HepG2 (cell line): Measurements from ENCODE around the gene PDE3A. TPM values are rescaled to one million over a fixed set of nuclear protein-coding genes. Genes with fewer than 3 reads are reported as not detected.

Experiments
- ATAC-seq: fragments of 200-7000 bp; cut with Tn5 transposase; 3 replicates; pipeline ENCODE4 v1.9.1; 2020; ENCODE audit warnings: mild to moderate bottlenecking, moderate library complexity
- BruUV-seq: library from RNA; stranded (reverse); fragments of 400-500 nt; replicated peaks from 2 replicates; lab custom pipeline; 2021; lab: Mats Ljungman, UMichigan
- CTCF ChIA-PET: fragments of 300-600 bp; formaldehyde crosslinking; extraction: SDS; loops from one replicate; lab custom pipeline; 2021; ENCODE audit warnings: low total read pairs, inconsistent platforms, low intra/inter-chr PET ratio; lab: Yijun Ruan, JAX
- POLR2A ChIA-PET: fragments of 350-600 bp; sonication (Branson Sonifier 250); formaldehyde crosslinking; loops from one replicate; lab custom pipeline; 2020; ENCODE audit warnings: antibody characterized with exemption, inconsistent platforms; lab: Yijun Ruan, JAX
- DNase-seq: peaks from one replicate; pipeline ENCODE4 v3.0.0-alpha.2; 2015; ENCODE audit warnings: low spot score
- FAIRE-seq: peaks from 3 replicates; lab custom pipeline; 2011; peaks lifted over from hg19 to GRCh38; lab: Jason Lieb, UNC
- H2AFZ ChIP-seq: one replicate; pipeline ENCODE4 v1.6.1; 2011; ENCODE audit warnings: low read length, inconsistent platforms
- H3K27ac ChIP-seq: fragments of 300-600 bp; 3 replicates; pipeline ENCODE4 v1.8.0; 2011; ENCODE audit warnings: mixed run types, mild to moderate bottlenecking, mixed read lengths, low read length, inconsistent platforms; ENCODE audit not compliant: insufficient read depth; ENCODE audit errors: extremely low read length
- H3K27me3 ChIP-seq, 2 experiments: fragments of 200-600 bp in 1 of 2; 2 replicates in 1 of 2; 3 replicates in 1 of 2; pipeline versions ENCODE4 v1.6.0 to v1.8.0; 2011; ENCODE audit warnings: low read length in 2 of 2, mild to moderate bottlenecking in 2 of 2, moderate library complexity in 2 of 2, inconsistent platforms in 1 of 2; ENCODE audit not compliant: insufficient read depth in 2 of 2, control insufficient read depth in 1 of 2
- H3K36me3 ChIP-seq, 2 experiments: fragments of 200-600 bp in 1 of 2; replicated peaks in 1 of 2; 2 replicates in 1 of 2; 3 replicates in 1 of 2; pipeline versions ENCODE4 v1.5.1 to v1.8.0; 2011; ENCODE audit warnings: low read length in 2 of 2, inconsistent platforms in 1 of 2; ENCODE audit not compliant: insufficient read depth in 2 of 2, control insufficient read depth in 1 of 2
- H3K4me1 ChIP-seq: 2 replicates; pipeline ENCODE4 v1.5.1; 2012; ENCODE audit warnings: low read length, inconsistent platforms; ENCODE audit not compliant: insufficient read depth
- H3K4me2 ChIP-seq: 2 replicates; pipeline ENCODE4 v1.6.0; 2011; ENCODE audit warnings: low read depth, low read length, inconsistent platforms
- H3K4me3 ChIP-seq, 3 experiments: fragments of 200-600 bp in 1 of 3; sonication (generic), shearing (Covaris generic) in 1 of 3; replicated peaks in 1 of 3; 2 replicates each; pipeline ENCODE4 v1.5.1; 2011 to 2016; ENCODE audit warnings: low read length in 3 of 3, inconsistent platforms in 2 of 3, low read depth in 2 of 3, mild to moderate bottlenecking in 2 of 3, control low read depth in 1 of 3, mixed read lengths in 1 of 3; ENCODE audit not compliant: insufficient read depth in 1 of 3
- H3K79me2 ChIP-seq: one replicate; pipeline ENCODE4 v1.6.1; 2011; ENCODE audit warnings: low read length, inconsistent platforms; ENCODE audit not compliant: insufficient read depth
- H3K9ac ChIP-seq: 2 replicates; pipeline ENCODE4 v1.6.0; 2011; ENCODE audit warnings: mild to moderate bottlenecking, low read depth, low read length, inconsistent platforms; ENCODE audit not compliant: insufficient read depth
- H3K9me3 ChIP-seq: 2 replicates; pipeline ENCODE4 v1.5.1; 2012; ENCODE audit warnings: mild to moderate bottlenecking, low read length
- H4K20me1 ChIP-seq: 2 replicates; pipeline ENCODE4 v1.6.0; 2011; ENCODE audit warnings: inconsistent platforms, mild to moderate bottlenecking, low read length, moderate library complexity; ENCODE audit not compliant: insufficient read depth
- CAMTA2 ChIP-seq: sonication (generic); formaldehyde crosslinking; IDR thresholded peaks from 2 replicates; pipeline ENCODE4 v1.4.0; 2020; ENCODE audit warnings: mild to moderate bottlenecking, missing genetic modification reagents, borderline replicate concordance
- HMG20B ChIP-seq: conservative IDR thresholded peaks from 2 replicates; pipeline ENCODE4 v1.6.1; 2016; ENCODE audit warnings: missing genetic modification reagents, missing compliant biosample characterization
- ISL2 ChIP-seq: sonication (generic); formaldehyde crosslinking; IDR thresholded peaks from 2 replicates; pipeline ENCODE4 v1.5.0; 2020; ENCODE audit warnings: missing genetic modification reagents
- KDM3A ChIP-seq: IDR thresholded peaks from 2 replicates; pipeline ENCODE4 v1.6.1; 2018; ENCODE audit warnings: low read depth, missing compliant biosample characterization
- KDM4B ChIP-seq: sonication (generic); formaldehyde crosslinking; IDR thresholded peaks from 2 replicates; pipeline ENCODE4 v1.4.0; 2020; ENCODE audit warnings: missing genetic modification reagents
- MBNL3 ChIP-seq: fragments of 250-450 bp; sonication (Bioruptor Pico); conservative IDR thresholded peaks from 2 replicates; pipeline ENCODE4 v1.8.0; 2022; ENCODE audit warnings: mild to moderate bottlenecking, inconsistent platforms
- NFKB2 ChIP-seq: sonication (generic); formaldehyde crosslinking; IDR thresholded peaks from 2 replicates; pipeline ENCODE4 v1.4.0; 2020; ENCODE audit warnings: missing genetic modification reagents, borderline replicate concordance
- RAD21 ChIP-seq: fragments of 450-650 bp; formaldehyde crosslinking; IDR thresholded peaks from 2 replicates; pipeline ENCODE4 v1.5.0; 2020; ENCODE audit warnings: mild to moderate bottlenecking
- TEF ChIP-seq: sonication (generic); formaldehyde crosslinking; IDR thresholded peaks from 2 replicates; pipeline ENCODE4 v1.5.0; 2020; ENCODE audit warnings: missing genetic modification reagents
- ZFAT ChIP-seq: sonication (generic); formaldehyde crosslinking; conservative IDR thresholded peaks from 2 replicates; pipeline ENCODE4 v1.8.1; 2023; ENCODE audit warnings: missing genetic modification reagents, inconsistent platforms
- ZNF260 ChIP-seq: sonication (generic); formaldehyde crosslinking; IDR thresholded peaks from 2 replicates; pipeline ENCODE4 v1.4.0; 2020; ENCODE audit warnings: missing genetic modification reagents, low read depth, mild to moderate bottlenecking, borderline replicate concordance
- WGBS: methylation state at CpG from one replicate; pipeline ENCODE4 v1.1.6; 2017; ENCODE audit warnings: low lambda C conversion rate; 5-methylcytosine and 5-hydroxymethylcytosine counted together
- in situ Hi-C: cut with HindIII; loops from 2 replicates; pipeline ENCODE4 v1.10.0; 2017; ENCODE audit warnings: low pct_unique_long_range_greater_than_20kb; ENCODE audit not compliant: extremely low pct_ligation_motif_present
- intact Hi-C: fragments of 100-400 bp; cut with micrococcal nuclease; formaldehyde crosslinking; loops from one replicate; pipeline ENCODE4 v1.10.0; 2022; ENCODE audit not compliant: unreplicated experiment
- polyA plus RNA-seq, 8 experiments: library from polyadenylated mRNA; depleted of rRNA in 3 of 8; stranded (reverse) in 7 of 8; unstranded in 1 of 8; fragments of >200 nt; fragmentation: Illumina TruSeq in 4 of 8; extraction: Trizol in 4 of 8; gene quantifications; 2 replicates each; pipeline versions ENCODE4 v1.2.1 to v1.2.3, GENCODE V29; 2011 to 2016; ENCODE audit warnings: low read depth in 4 of 8, missing spikeins in 1 of 8, mixed read lengths in 1 of 8; ENCODE audit not compliant: insufficient read depth in 1 of 8
- total RNA-seq, 5 experiments: library from RNA; depleted of rRNA; stranded (reverse); fragments of >200 nt; fragmentation: Illumina TruSeq; extraction: Trizol; gene quantifications; 2 replicates each; pipeline ENCODE4 v1.2.3, GENCODE V29; 2016; ENCODE audit warnings: low read depth in 1 of 5
- TF ChIP-seq, protein P1 (sequence below), 2 experiments: sonication (generic) in 1 of 2; formaldehyde crosslinking in 1 of 2; IDR thresholded peaks; 2 replicates each; pipeline versions ENCODE4 v1.5.1 to v1.6.1; 2011 to 2020; ENCODE audit warnings: borderline replicate concordance in 1 of 2, low read depth in 1 of 2, low read length in 1 of 2, mild to moderate bottlenecking in 1 of 2, missing genetic modification reagents in 1 of 2, moderate library complexity in 1 of 2
- TF ChIP-seq, protein P2 (sequence below): sonication (generic); formaldehyde crosslinking; IDR thresholded peaks from 2 replicates; pipeline ENCODE4 v1.9.0; 2021; ENCODE audit warnings: missing genetic modification reagents, mild to moderate bottlenecking, borderline replicate concordance

PDE3A gene
- total and polyA plus RNA-seq, 2 of the 13 experiments (the other 11 are each of a cell fraction or from before 2014, with no cell fraction given): 0.77 to 1.5 TPM

- DNase-seq: no peak
- Histone ChIP-seq H3K36me3 (no peaks in the 10 kb centered on the region), H3K4me3 (no peak overlapping the region), H3K4me2 (no peak overlapping the region), H3K4me1 (no peaks in the 10 kb centered on the region), H2AFZ (no peak overlapping the region), H3K27ac (no peak overlapping the region), H3K27me3 (no peaks in the 10 kb centered on the region), H4K20me1 (no peaks in the 10 kb centered on the region), H3K9me3 (no peaks in the 10 kb centered on the region), H3K9ac (no peak overlapping the region), H3K79me2 (no peaks in the 10 kb centered on the region)
- no TSS peak for BruUV-seq
- in situ Hi-C loops (no loop called here), intact Hi-C loops (no loop called here)
- 3% methylated on average over 2 of the region's 3 CpGs for WGBS
- ATAC-seq: no peak
- no peak for TF ChIP-seq CAMTA2 (CRISPR knock-in tag)
- no peak for TF ChIP-seq TEF (CRISPR knock-in tag)
- TF ChIP-seq ISL2 (CRISPR knock-in tag): no peak
- no peak for TF ChIP-seq ZNF260 (CRISPR knock-in tag)
- TF ChIP-seq, protein P1, sequence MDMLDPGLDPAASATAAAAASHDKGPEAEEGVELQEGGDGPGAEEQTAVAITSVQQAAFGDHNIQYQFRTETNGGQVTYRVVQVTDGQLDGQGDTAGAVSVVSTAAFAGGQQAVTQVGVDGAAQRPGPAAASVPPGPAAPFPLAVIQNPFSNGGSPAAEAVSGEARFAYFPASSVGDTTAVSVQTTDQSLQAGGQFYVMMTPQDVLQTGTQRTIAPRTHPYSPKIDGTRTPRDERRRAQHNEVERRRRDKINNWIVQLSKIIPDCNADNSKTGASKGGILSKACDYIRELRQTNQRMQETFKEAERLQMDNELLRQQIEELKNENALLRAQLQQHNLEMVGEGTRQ (IDR thresholded peaks at IDR 0.05; ENCODE audit: low read depth, low read length): no peak
- TF ChIP-seq, protein P1 (CRISPR knock-in tag; IDR thresholded peaks at IDR 0.05; ENCODE audit: borderline replicate concordance): no peak
- no peak for TF ChIP-seq KDM4B (CRISPR knock-in tag)
- no peak for TF ChIP-seq HMG20B (CRISPR knock-in tag)
- TF ChIP-seq, protein P2, sequence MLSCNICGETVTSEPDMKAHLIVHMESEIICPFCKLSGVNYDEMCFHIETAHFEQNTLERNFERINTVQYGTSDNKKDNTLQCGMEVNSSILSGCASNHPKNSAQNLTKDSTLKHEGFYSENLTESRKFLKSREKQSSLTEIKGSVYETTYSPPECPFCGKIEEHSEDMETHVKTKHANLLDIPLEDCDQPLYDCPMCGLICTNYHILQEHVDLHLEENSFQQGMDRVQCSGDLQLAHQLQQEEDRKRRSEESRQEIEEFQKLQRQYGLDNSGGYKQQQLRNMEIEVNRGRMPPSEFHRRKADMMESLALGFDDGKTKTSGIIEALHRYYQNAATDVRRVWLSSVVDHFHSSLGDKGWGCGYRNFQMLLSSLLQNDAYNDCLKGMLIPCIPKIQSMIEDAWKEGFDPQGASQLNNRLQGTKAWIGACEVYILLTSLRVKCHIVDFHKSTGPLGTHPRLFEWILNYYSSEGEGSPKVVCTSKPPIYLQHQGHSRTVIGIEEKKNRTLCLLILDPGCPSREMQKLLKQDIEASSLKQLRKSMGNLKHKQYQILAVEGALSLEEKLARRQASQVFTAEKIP: no peak
- no peak for TF ChIP-seq NFKB2
- no peak for TF ChIP-seq ZFAT (CRISPR knock-in tag)
- TF ChIP-seq RAD21 (CRISPR knock-in tag): no peak
- no peak for TF ChIP-seq MBNL3 (CRISPR knock-in tag)
- no peak for TF ChIP-seq KDM3A
- ChIA-PET CTCF (no interaction called here), POLR2A (no interaction called here)
- FAIRE-seq: no peak
Observed at GRCh38 chr12:20361416-20361815, 6.9 kb upstream of the PDE3A start.
